HG03108 (cell line): ENCODE data around the gene DISP1.

Source experiments
- ATAC-seq: cut with Tn5 transposase; IDR thresholded peaks from one replicate; pipeline ENCODE4 v1.9.1; 2021; ENCODE audit warnings: moderate library complexity; ENCODE audit not compliant: unreplicated experiment

DISP1 gene

DNA sequence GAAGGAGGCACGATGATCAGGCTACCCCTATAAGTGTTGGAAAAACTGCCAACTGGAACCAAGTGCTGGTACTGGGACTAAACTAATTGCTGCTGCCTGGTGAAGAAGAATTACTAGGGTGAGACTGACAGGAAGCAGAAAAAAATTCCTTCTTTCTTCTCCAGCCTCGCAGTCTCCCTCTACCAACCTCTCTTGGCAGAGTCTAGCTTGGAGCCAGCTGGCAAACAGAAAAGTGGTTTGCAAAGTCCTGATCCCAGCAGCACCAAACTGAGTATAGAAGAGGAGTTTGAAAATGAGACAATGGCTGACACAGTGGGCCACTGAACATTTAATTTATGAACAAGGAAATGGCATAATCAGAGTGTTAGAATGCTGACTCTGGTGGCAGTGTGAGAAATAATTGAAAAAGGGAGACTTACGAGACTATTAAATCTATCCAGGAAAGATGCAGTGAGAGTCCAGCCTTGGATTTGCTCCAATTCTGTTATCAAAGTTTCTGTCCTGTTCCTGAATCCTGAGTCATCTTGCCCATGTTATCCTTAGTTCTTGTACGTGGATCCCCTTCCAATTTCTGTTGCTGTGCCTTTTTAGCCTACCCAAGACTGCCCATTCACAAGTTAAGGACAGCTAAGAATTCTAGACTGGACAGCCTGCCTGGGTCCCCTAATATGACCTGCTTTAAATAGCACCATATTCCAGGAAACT, 23.7 kb upstream of the DISP1 start:
- no peak for ATAC-seq

DNA sequence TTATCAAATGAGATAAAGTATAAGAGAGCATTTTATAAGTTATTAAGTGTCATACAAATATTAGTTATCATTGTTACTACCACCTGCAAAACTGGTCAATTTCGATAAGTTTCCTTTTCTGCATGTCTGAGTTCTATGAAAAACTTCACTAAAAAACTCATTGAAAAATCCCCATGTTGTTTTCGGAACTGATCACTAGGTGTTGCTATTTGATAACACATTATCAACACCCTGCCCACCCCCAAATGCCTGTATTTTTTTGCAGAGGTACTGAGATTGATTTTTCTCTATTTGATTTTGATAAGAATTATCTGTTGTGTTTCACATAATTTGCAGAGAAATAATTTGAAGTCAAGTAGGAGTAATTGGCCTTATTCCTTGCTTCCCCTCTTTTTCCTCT, 22.1 kb upstream of the DISP1 start:
- ATAC-seq: no peak

DNA sequence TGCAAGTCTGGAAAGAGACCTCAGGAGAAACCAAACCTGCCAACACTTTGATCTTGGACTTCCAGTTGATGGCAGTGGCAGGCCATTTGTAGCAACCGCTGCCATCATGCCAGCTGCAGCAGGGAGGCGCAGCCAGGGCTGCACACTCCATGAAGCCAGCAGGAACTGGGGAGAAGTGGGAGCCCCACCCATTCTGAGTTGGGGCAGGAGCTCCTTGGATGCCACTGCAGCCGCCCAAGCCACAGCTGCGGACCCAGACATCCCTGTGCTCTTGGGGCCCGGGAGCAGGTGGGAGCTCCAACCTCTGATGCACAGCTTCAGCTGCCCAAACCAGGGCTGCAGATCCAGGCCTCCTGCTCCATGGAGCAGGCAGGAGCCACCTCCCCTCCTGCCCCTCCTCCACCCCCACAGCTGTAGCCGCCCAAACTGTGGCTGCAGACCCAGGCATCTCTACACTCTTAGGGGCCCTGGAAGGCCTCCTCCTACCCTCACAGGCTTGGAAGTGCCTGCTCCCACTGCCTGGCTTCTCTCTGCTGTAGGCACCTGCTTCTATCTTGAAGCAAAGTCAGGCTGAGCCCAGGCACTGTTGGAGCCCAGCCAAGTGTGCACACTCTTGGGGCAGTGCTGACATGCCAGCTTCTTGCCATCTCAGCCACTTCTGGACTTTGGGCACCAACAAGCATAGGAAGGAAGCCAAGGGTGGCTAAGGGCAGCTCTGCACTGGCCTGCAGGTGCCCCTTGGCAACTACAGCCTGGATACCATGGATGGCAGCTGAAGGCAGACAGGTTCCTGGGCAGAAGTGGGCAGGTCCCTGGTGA, 20.0 kb upstream of the DISP1 start:
- ATAC-seq: no peak

DNA sequence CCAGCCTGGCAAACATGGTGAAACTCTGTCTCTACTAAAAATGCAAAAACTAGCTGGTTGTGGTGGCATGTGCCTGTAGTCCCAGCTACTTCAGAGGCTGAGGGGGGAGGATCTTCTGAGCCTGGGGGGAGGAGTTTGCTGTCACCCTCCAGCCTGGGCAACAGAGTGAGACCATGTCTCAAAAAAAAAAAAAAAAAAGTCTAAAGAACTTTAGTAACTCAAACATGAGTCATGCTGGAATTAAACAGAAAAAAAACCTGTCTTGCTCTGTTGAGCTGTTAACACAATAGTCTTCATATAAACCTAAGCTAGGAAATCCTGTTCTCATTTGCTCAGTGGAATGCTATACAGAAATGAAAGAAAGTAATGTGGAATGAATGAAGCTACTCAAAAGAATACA, 16.7 kb upstream of the DISP1 start:
- ATAC-seq: no peak

DNA sequence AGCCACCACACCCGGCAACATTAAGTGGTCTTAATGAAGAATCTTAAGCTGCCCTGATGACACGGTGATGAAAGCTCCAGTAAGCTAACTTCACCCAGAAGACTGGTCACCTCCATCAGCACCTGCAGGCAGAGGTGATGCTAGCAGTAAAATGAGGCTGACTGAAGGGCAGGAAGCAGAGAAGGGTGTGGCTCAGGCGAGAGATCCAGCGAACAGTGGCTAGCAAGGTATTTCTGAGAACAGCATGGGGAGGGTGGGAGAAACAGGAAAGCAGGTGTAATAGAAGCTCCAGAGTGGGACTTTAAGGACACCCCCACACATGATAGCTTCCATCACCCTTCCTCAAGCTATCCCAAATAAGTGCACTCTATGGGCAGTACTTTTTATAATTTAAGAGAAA, 15.9 kb upstream of the DISP1 start:
- no peak for ATAC-seq

DNA sequence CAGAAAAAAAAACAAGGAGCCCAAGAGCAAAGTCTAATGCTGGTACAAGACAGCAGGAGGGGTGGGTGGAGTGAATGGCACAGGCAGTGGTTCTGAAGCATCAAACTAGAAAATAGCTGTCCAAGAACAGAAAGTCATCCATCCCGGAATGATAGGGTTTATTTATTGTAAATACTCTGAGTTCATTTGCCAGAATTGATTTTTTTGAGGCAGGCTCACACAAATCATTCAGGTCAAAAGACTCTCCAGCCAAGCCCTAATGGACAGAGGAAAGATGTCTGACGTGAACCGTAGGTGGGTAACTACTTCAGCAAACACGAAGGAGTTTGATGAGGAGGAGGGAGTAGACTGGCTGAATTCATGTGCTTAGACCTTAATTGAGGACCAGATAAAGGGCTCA, 13.8 kb upstream of the DISP1 start:
- ATAC-seq: no peak

DNA sequence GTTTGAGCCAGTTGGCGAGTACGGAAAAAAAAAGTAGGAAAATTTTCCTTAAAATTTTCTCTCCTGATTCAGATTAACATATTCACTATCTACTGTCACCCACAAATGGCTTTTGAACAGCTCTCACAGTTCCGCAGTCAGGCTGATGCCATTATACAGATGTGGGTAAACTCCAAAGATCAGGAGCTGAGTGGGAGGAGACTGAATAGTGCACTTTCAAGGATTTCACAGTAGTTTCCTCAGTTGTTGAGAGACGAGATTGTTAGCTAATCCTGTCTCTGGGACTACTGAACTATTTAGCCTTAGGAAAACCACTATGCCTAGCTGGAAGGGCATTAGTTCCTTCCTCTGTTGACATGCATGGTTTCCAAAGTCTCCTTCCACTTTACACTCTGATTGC, 3.2 kb upstream of the DISP1 start:
- ATAC-seq: no peak

DNA sequence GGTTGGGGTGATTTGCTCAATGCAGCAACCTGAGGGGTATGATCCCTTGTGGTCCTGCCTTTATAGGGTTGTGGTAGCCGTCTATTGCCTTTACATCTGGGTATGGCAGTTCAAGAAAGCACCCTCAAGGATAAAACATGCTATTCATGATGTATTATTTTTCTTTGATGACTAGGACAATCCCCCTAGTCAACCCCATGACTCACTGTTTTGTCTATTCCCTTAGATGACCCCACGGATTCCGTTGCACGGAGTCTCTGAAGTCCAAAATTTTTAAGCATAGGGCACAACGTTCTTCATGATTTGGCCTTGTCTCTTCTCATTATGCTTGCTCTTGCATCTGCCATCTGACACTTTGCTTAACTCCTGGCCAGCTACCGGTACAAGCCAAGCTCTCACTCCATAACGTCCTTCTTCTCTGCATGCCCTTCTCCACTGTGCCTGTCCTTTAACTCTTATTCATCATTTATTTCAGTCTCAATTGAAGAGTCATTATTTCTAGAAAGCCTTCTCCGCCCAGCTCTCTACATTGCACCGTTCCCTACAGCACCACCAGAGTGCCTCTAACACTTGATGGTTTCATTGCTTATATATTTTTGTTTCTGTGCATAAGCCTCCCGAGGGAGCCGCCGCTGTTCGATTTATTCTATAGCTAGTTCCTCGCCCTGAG, 838 bp upstream of the DISP1 start:
- no peak for ATAC-seq

DNA sequence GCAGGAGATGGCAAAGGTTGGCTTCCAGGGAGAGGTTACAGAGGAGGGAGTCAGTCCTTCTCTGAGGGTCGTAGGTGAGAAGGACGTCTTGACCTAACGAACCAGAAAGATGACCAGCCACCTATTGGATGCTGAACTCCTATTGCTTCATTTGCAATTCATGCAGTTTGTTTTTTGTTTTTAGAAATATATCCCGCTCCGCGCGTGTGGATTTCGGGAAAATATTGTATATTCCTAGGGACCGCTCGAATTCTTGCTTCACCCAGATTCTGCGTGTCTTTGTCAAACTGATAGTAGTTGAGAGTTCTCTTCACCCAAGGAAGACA, 564 bp downstream of the DISP1 start:
- ATAC-seq: no peak

DNA sequence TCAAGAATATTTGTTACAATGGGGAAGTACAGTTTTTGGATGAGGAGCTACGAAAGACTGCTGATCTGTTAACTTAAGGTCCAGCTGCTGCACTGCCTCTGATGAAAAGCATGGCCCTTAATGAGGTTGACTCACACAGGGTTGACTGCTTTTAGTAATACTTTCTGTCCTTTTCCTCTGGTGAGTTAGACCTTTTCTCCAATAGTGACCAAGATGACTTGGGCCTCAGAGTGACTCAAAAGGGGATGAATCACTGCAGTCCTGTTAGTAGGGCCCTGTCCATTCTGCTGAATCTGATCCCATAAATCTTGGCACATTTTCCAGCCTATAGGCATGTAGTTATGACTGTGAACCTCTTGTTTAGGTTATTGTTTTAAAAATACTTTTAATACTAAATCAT, 2.7 kb downstream of the DISP1 start:
- no peak for ATAC-seq

DNA sequence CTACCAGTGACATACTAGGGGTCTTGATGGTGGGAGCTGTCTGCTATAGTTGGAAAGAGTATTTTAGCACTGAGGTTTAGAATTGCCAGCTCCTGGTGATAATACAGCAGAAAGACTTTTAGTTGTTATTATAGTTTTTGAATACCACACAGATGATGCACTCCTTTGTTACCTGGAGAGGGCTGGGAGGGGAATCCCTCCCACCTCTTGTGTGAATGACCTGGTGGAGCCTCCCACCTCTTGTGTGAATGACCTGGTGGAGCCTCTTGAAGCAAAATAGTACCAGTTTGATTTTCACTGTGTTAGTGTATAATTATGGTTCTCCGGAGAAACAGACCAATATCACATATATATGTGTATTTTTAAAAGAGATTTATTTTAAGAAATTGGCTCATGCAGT, 3.3 kb downstream of the DISP1 start:
- ATAC-seq: no peak

DNA sequence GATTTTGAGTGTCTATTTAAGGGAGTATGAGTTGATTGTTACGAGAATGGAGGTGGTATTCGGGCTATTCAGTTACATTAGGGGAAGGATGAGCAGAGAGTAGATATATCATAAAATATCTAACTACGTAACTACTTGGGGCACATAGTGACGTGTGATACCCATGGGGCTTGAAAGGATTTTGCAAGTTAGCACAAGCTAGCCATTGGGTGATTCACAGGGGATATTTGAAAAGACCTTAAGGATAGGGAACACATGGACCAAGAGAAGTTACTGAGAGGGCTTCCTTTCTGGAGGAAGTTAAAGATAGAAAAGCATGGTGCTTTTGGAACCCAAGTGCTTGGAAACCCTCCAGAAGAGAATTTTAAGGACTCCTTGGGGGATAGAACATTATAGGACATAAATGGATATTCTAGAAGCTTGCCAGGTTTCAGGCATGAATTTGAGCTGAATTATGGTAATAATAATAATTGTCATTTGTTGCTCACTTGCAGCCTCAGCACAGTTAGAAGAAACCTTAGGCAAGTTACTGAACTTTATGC, 5.4 kb downstream of the DISP1 start:
- ATAC-seq: no peak

DNA sequence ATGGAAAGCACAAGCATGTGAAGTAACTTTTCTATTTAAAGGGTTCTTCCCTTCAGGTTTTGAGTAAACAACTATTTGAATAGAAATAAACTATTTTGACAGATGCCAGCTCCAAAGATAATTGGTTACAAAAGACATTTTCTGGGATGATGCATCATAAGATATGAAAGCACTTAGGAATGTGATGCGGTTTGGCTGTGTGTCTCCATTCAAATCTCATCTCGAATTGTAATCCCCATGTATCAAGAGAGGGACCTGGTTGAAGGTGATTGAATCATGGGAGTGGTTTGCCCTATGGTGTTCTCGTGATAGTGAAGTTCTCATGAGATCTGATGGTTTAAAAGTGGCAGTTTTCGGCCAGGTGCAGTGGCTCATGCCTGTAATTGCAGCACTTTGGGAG, 6.4 kb downstream of the DISP1 start:
- no peak for ATAC-seq

DNA sequence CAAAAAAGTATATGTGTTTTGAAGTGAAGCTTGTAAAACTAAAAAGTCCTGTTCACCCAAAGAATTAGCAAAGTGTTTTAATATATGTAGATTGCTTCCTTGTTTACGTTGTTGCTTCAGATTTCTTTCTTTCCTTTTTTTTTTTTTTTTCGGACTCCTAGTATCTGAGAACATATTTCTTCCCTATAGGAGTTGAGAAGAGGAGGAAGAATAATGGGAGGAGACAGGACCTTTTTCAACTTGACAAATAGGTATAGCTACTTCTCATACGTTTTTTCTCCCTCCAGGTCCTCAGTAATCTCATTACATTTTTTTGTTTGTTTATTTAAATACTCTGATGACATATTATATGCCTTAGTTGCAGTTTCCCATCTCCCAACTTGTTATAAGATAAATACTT, 8.9 kb downstream of the DISP1 start:
- ATAC-seq: no peak

DNA sequence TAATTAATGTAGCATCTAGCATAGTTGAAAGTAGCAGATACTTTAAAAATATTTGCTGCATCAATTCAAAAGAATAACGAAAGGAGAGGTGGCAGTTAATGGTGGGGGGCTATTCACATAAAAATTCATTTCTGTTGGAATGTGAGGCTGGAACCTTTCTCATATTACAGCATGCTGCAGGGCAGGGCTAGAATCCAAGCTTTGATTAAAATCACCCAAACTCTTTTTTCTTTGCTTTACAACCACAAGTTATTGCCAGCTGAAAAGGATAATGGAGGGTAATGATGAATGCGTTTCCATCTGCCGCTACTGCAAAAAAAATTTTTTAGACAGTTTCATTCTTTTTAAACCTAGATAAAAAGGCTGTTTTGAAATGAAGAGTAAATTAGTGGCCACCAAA, 9.8 kb downstream of the DISP1 start:
- no peak for ATAC-seq

DNA sequence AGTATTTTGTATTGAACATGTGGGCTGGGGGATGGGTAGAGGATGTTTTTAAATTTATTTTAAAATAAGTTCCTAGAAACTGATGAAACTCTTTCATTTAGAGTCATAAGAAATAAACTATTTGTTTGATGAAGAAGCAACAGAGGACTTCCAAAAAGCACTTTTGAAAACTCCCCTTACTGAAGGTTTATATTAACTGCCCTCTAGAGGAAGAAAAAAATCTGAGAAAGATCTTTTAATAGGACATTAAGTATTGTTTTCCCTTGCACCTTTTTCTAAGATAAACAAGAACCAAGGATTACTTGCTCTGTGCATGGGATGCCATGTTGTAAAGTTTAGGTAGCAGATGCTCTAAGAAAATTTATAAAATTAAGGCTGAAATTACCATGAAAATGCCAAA, 14.1 kb downstream of the DISP1 start:
- ATAC-seq: no peak

DNA sequence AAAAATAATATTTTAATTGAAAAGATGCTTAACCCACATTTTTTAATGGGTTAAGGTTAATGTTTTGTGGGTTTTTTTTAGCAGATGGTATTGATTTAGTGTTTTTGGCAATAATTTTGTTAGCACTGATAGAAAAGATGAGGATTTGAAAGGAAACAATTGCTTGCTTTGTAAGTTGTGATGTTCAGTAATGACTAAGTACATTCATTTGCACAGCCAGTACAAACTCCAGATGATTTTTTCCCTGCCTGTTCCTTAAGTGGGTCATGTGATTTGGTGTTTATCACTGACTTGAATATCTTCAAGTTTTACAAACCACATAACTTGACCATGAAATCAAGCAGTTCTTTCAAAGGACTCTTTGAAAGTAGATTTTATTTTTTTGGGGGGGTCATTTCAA, 15.0 kb downstream of the DISP1 start:
- no peak for ATAC-seq

DNA sequence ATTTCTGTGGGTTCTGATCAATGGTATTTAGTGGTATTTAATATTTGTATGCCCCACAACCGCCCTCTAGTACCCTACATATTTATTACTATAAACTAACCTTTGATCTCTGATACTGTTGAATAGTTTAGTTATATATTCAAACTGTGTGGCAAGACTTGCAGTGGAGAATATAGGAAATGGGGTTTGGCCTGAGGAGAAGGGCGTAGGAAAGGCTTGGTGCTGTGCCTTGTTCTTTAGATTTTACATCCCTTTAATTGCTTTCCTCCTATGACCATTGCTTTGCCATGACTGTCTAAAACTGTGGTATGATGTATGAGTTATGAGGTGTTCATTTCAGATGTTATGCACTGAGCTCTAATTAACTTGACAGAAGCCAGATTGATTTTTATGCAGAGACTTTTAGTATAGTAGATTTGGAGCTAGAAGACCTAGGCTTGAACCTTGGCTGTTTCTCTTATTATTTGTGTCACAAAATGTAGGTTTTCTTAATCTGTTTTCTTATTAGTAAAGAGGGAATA, 18.6 kb downstream of the DISP1 start:
- no peak for ATAC-seq

DNA sequence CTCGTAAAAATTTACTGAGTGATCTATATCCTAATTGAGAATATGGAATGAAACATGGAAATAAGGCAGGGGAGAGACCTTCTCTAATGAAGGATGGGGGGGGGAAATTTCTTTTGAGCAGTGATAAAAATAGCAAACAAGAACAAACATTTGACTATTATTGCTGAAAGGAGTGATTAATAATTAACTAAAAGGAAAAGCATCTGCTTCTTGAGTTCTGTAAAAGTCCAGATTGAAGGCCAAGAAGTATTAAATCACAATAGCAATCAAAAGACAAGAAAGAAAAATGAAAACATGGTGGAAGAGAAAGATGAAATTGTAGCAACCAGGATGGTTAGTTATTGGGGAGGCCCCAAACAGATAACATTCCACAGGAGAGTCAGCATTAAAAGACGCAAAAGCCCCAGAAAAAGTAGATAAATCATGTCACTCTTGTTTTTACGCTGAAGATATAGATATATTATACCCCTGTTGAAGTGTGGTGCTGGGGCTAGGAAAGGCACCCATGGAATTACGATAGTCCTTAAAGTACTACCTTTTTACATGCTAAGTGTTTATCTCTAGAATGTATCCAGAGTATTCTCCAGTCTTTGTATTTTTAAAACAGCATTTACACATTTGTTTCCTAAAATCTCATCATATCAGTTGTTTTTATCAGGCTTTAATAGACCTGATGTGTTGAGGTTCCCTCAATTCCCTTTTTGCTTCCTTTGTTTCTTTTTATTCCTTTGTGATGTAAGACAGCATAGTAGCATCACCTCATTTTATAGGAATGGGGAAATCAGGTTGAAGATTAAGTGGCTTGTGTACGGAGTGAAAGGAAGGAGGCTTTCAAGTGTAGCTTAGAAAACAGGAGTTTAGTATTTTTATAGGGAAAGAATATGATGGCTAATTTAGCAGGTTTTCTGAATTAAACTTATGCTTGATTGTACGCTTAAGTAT, 28.9 kb downstream of the DISP1 start:
- no peak for ATAC-seq

DNA sequence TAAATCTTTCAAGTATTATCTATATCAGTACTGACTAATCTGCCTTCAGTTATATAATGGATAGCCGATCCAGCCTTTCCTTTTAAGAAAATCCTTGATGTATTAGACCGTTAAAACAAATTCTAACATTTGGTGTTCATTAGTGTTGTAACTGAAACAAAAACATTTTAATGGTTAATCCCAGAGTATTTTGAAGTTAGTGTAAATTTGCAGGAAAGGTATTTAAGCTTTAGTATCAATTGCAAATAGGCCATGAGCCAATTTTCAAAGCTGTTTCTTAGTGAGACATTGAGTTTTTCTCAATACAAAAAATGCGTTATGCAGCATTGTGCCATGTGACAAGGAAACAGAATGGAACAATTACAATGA, 29.6 kb downstream of the DISP1 start:
- ATAC-seq: no peak

DNA sequence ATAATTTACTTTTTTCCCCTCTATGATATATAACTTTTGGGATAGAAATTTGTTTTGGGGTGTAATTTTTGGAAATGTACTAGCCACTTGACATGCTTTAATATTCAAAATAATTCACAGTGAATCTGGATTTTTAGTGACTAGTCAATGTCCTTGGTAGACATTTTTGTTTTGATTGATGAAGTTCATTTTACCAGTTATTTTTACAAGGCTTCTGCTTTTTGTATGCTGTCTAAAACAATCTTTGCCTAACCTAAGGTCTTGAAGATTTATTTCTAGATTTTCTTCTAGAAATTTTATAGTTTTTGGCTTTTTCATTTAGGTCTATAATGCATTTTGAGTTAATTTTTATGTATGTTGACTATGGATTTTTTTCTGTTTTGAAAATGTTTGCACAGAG, 30.9 kb downstream of the DISP1 start:
- ATAC-seq: no peak
